Activated CD8-positive, alpha-beta memory T cell treated with anti-CD3 and anti-CD28 coated beads, Interleukin-2, amount 50 U/mL, for 48 hours (primary cell): ENCODE results near the gene BICDL1.
A peak's percentile ranks its signal among the peaks of the same experiment; 100 is the strongest.
"Not testable (repeated sequence)": the region's sequence is repeated elsewhere in the genome, so short reads cannot be mapped to it uniquely, and the experiment has no call there.

Source experiments
- DNase-seq: peaks from one replicate; pipeline ENCODE4 v3.0.0-alpha.2; 2020

Gene BICDL1

GRCh38 chr12:120006258-120006975 lies 17.4 kb downstream of the BICDL1 start:
- DNase-seq, result no peak

- DNase-seq, result peak; percentile 65
These were observed 18.2 kb downstream of the BICDL1 start for GRCh38 chr12:120007272-120007671.

GRCh38 chr12:120010661-120011230 lies 21.7 kb downstream of the BICDL1 start:
- no peak for DNase-seq

- DNase-seq, result peak; percentile 79
These were observed 23.1 kb downstream of the BICDL1 start for GRCh38 chr12:120012067-120012621.

- DNase-seq, result no peak
These were observed 24.8 kb downstream of the BICDL1 start for GRCh38 chr12:120013659-120014380.

GRCh38 chr12:120014381-120014735 lies 25.3 kb downstream of the BICDL1 start:
- DNase-seq, result not testable (repeated sequence)

GRCh38 chr12:120015313-120015712 lies 26.3 kb downstream of the BICDL1 start:
- DNase-seq, result peak; percentile 70

GRCh38 chr12:120016199-120016598 lies 27.2 kb downstream of the BICDL1 start:
- not testable (repeated sequence) for DNase-seq

GRCh38 chr12:120019197-120019596 lies 30.2 kb downstream of the BICDL1 start:
- no peak for DNase-seq

- DNase-seq, result no peak
These were observed 30.9 kb downstream of the BICDL1 start for GRCh38 chr12:120019938-120020337.

GRCh38 chr12:120024193-120024592 lies 35.2 kb downstream of the BICDL1 start:
- no peak for DNase-seq

GRCh38 chr12:120025640-120026039 lies 36.6 kb downstream of the BICDL1 start:
- no peak for DNase-seq

- no peak for DNase-seq
These were observed 43.2 kb downstream of the BICDL1 start for GRCh38 chr12:120032242-120032641.

GRCh38 chr12:120037851-120038250 lies 48.8 kb downstream of the BICDL1 start:
- no peak for DNase-seq

- no peak for DNase-seq
These were observed 50.7 kb downstream of the BICDL1 start for GRCh38 chr12:120039711-120040110.

- no peak for DNase-seq
These were observed 52.6 kb downstream of the BICDL1 start for GRCh38 chr12:120041386-120042231.

- DNase-seq, result not testable (repeated sequence)
These were observed 56.3 kb downstream of the BICDL1 start for GRCh38 chr12:120045367-120045766.

- no peak for DNase-seq
These were observed 58.0 kb downstream of the BICDL1 start for GRCh38 chr12:120047072-120047471.

- no peak for DNase-seq
These were observed 59.2 kb downstream of the BICDL1 start for GRCh38 chr12:120048263-120048662.

GRCh38 chr12:120049426-120049825 lies 60.4 kb downstream of the BICDL1 start:
- DNase-seq, result no peak

GRCh38 chr12:120051535-120051934 lies 62.5 kb downstream of the BICDL1 start:
- no peak for DNase-seq

GRCh38 chr12:120054293-120054692 lies 65.3 kb downstream of the BICDL1 start:
- no peak for DNase-seq
